H1 (cell line): ENCODE results near the gene NR4A3. TPM values are rescaled to one million over a fixed set of nuclear protein-coding genes. Genes with fewer than 3 reads are reported as not detected.
A peak's percentile ranks its signal among the peaks of the same experiment; 100 is the strongest.

Experiments used
- BRCA1 ChIP-seq: IDR thresholded peaks from 2 replicates; pipeline ENCODE4 v1.6.1; 2012; ENCODE audit warnings: low read depth, low read length, improper control_type of control experiment
- CEBPB ChIP-seq: IDR thresholded peaks from 2 replicates; pipeline ENCODE4 v1.6.1; 2012; ENCODE audit warnings: low read depth, low read length
- CTCF ChIP-seq, 3 experiments: IDR thresholded peaks; 1 replicate in 2 of 3; 2 replicates in 1 of 3; pipeline versions ENCODE4 v1.5.1 to v1.6.1; 2011; ENCODE audit warnings: low read length in 3 of 3, mild to moderate bottlenecking in 3 of 3, inconsistent platforms in 2 of 3, low read depth in 1 of 3, moderate library complexity in 1 of 3; ENCODE audit not compliant: insufficient read depth in 1 of 3; ENCODE audit errors: control extremely low read depth in 1 of 3
- EP300 ChIP-seq, 2 experiments: IDR thresholded peaks; 1 replicate in 1 of 2; 2 replicates in 1 of 2; pipeline ENCODE4 v1.6.1; 2011 to 2012; ENCODE audit warnings: low read depth in 2 of 2, low read length in 2 of 2, mild to moderate bottlenecking in 2 of 2, borderline replicate concordance in 1 of 2, inconsistent platforms in 1 of 2, moderate library complexity in 1 of 2
- GTF2F1 ChIP-seq: IDR thresholded peaks from 2 replicates; pipeline ENCODE4 v1.6.1; 2012; ENCODE audit warnings: low read depth, low read length, improper control_type of control experiment, borderline replicate concordance
- JUN ChIP-seq: IDR thresholded peaks from 2 replicates; pipeline ENCODE4 v1.6.1; 2011; ENCODE audit warnings: low read depth, mild to moderate bottlenecking, improper control_type of control experiment, low read length
- NANOG ChIP-seq: IDR thresholded peaks from 2 replicates; pipeline ENCODE4 v1.6.1; 2011; ENCODE audit warnings: low read length, low read depth, mild to moderate bottlenecking, inconsistent platforms; ENCODE audit not compliant: insufficient read depth, poor library complexity, severe bottlenecking
- NRF1 ChIP-seq: IDR thresholded peaks from 2 replicates; pipeline ENCODE4 v1.6.1; 2011; ENCODE audit warnings: mild to moderate bottlenecking, low read depth, low read length, improper control_type of control experiment
- RBBP5 ChIP-seq: IDR thresholded peaks from 2 replicates; pipeline ENCODE4 v1.7.1; 2012; ENCODE audit warnings: low read depth, mild to moderate bottlenecking, inconsistent platforms, low read length, moderate library complexity, borderline replicate concordance
- RNF2 ChIP-seq: fragments of 200-900, 300-1000 bp; sonication (generic); IDR thresholded peaks from 2 replicates; pipeline ENCODE4 v1.7.1; 2016; ENCODE audit warnings: borderline replicate concordance, low read depth, mild to moderate bottlenecking, antibody characterized with exemption, low read length; ENCODE audit not compliant: poor library complexity, severe bottlenecking; ENCODE audit errors: missing control alignments
- SIN3A ChIP-seq, 2 experiments: IDR thresholded peaks in 1 of 2; conservative IDR thresholded peaks in 1 of 2; 2 replicates each; pipeline ENCODE4 v1.6.1; 2011 to 2012; ENCODE audit warnings: low read length in 2 of 2, improper control_type of control experiment in 1 of 2, low read depth in 1 of 2, mild to moderate bottlenecking in 1 of 2
- SP1 ChIP-seq: IDR thresholded peaks from 2 replicates; pipeline ENCODE4 v1.6.1; 2011; ENCODE audit warnings: low read depth, low read length
- SUZ12 ChIP-seq: fragments of 200-600 bp; sonication (generic); IDR thresholded peaks from 2 replicates; pipeline ENCODE4 v1.6.1; 2012; ENCODE audit warnings: mild to moderate bottlenecking, inconsistent platforms, low read length, moderate library complexity, mixed read lengths
- TEAD4 ChIP-seq: IDR thresholded peaks from 2 replicates; pipeline ENCODE4 v1.6.1; 2012; ENCODE audit warnings: low read depth, low read length, inconsistent platforms, mixed read lengths
- YY1 ChIP-seq: IDR thresholded peaks from 2 replicates; pipeline ENCODE4 v1.6.1; 2011; ENCODE audit warnings: low read depth, mild to moderate bottlenecking, low read length
- polyA plus RNA-seq, 7 experiments: library from polyadenylated mRNA; depleted of rRNA in 3 of 7; stranded (reverse) in 5 of 7; unstranded in 2 of 7; fragments of >200 nt in 5 of 7; fragments of 200-250 nt in 2 of 7; gene quantifications; 1 replicate in 5 of 7; 2 replicates in 1 of 7; 4 replicates in 1 of 7; pipeline versions ENCODE4 v1.2.1 to v1.2.3, GENCODE V29; 2011 to 2013; ENCODE audit warnings: missing spikeins in 2 of 7, mixed read lengths in 2 of 7
- total RNA-seq: library from RNA; stranded (reverse); fragmentation: NEBNext Ultra II Directional; extraction: Animal tissue kit (Norgen Biotek cat#: 25700); gene quantifications from 2 replicates; pipeline ENCODE4 v1.2.1, GENCODE V29; 2021

Gene NR4A3
- total and polyA plus RNA-seq, 2 of the 8 experiments (the other 6 are each of a cell fraction or from before 2014, with no cell fraction given): 0.05 to 0.30 TPM

- TF ChIP-seq CTCF (IDR thresholded peaks at IDR 0.05; ENCODE audit: control extremely low read depth in 1 of 3, insufficient read depth in 1 of 3, low read depth in 1 of 3, low read length in 3 of 3): no peak
- no peak for TF ChIP-seq RBBP5
- TF ChIP-seq NRF1: no peak
- TF ChIP-seq YY1: no peak
- TF ChIP-seq TEAD4: no peak
- peak; percentile 55; the same call in 1 of the 2 replicates for TF ChIP-seq SUZ12
- TF ChIP-seq NANOG: no peak
- no peak for TF ChIP-seq JUN
- TF ChIP-seq GTF2F1: no peak
- TF ChIP-seq EP300 (IDR thresholded peaks at IDR 0.05; ENCODE audit: borderline replicate concordance in 1 of 2, low read depth in 2 of 2, low read length in 2 of 2): no peak
- no peak for TF ChIP-seq CEBPB
- TF ChIP-seq BRCA1: no peak
- peak in 1 of 2 experiments; percentile 18; a peak in 1 of 4 replicates for TF ChIP-seq SIN3A (conservative IDR thresholded peaks at IDR 0.05 in 1 of 2, IDR thresholded peaks at IDR 0.05 in 1 of 2; ENCODE audit: low read depth in 1 of 2, low read length in 2 of 2)
- TF ChIP-seq SP1: no peak
- TF ChIP-seq RNF2: peak; percentile 46
These were observed 1.3 kb downstream of the NR4A3 start (continued) for GRCh38 chr9:99822806-99823591.
